OCI-M2 (cell line): ENCODE results near the gene FAM3A.
"Not testable (repeated sequence)": the region's sequence is repeated elsewhere in the genome, so short reads cannot be mapped to it uniquely, and the experiment has no call there.

Experiments
- DNase-seq: peaks from one replicate; lab custom pipeline; 2025; ENCODE audit not compliant: unreplicated experiment; lab: John Stamatoyannopoulos, UW

FAM3A gene

GRCh38 chrX:154505734-154506133, 10.3 kb downstream of the FAM3A start:
- no peak for DNase-seq

- DNase-seq = no peak
These were observed 13.0 kb downstream of the FAM3A start for GRCh38 chrX:154502989-154503388.

DNA sequence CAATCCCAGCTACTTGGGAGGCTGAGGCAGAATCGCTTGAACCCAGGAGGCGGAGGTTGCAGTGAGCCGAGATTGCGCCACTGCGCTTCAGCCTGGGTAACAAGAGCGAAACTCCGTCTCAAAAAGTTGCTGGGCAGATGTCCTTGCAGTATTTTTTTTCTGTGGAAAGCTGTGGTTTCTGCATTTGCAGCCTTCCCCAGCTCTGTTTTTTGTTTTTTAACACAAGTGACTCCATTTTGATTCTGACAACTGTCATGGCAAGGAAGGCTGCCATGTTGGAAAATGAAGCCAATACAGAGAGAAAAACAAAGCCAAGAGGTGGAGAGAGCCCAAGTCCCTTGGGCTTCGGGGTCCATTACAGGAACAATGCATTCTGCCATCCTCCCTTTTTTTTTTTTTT, 13.9 kb downstream of the FAM3A start:
- no peak for DNase-seq

GRCh38 chrX:154501423-154501822, 14.6 kb downstream of the FAM3A start:
- DNase-seq = not testable (repeated sequence)

GRCh38 chrX:154496591-154497137, 19.4 kb downstream of the FAM3A start:
- not testable (repeated sequence) for DNase-seq

GRCh38 chrX:154495472-154495922, 20.5 kb downstream of the FAM3A start:
- DNase-seq = no peak

- no peak for DNase-seq
These were observed 21.3 kb downstream of the FAM3A start for GRCh38 chrX:154494715-154495114.

DNA sequence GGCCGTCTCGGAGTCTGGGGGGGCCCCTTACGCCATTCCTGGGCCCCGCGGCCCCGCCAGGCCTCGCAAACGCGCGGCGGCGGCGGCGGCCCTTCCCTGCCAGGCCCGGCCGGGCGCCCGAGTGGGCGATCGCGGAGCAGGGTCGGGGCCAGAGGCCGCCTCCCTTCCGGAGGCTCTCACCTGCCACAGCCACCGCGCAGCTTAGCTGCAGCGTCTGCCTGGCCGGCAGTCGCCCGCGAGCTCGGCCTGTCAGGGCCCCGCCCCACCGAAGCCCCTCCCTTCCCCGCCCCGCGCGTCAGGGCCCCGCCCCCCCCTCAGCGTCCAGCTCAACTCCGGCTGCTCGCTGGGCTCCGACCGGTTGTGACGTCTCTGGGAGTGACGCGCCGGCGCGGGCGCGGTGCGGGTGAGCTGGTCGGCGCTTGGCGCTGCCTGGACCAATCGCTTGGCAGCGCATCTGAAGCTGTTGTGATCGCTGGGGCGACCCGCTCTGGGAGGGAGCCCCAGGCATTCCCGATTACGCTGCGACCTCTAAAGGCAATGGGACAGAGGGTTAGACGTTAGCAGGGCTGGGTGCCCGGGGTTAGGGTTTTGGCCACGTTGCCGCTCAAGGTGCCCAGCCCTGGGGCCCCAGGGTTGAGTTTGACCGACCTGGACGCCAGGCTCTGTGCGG, 25.5 kb downstream of the FAM3A start, which contains the start of gene SLC10A3:
TSS of gene SLC10A3 (minus strand) at position 216 of the 670 bp plus-strand sequence. CDS start 1,689 bp downstream, outside the sequence.
- peak; percentile 10 for DNase-seq

DNA sequence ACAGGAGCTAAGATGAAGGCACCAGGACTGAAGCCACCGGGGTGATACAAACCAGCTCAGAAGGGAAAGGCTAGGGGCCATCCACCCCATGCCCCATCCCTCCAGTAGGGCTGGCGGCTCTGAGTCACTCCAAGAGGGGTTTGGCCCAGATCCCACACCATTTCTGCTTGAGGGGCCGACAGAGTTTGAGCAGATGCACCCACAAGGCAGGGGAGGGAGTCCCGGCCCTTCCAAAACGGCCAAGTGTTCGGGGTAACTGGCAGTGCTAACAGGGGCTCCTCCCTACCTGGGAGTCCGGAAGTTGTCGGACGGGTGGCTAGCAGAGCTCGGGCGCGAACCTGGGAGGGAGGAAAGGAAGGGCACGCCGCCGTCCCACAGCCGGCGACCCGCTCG, 26.0 kb downstream of the FAM3A start:
- DNase-seq = no peak

DNA sequence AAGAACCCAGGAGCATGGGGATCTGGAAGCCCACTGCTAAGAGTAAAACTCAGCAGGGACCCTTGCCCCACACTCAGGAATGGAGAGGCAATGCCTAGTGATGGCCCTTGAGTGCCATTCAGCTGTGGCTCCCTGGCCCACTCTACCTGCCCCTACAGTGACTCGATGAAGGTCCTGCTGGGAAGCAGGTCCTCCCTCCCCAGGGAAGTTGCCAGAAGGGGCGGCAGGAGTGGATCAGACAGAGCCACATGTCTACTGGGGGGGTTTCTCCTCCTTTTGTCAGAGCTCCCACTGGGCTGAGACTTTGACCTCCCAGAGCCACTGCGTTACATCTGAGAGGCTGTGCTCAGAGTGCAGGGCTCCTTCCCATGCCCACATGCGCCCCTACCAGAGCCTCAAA, 26.9 kb downstream of the FAM3A start:
- DNase-seq = no peak

GRCh38 chrX:154488336-154489075, 27.5 kb downstream of the FAM3A start:
- no peak for DNase-seq

- no peak for DNase-seq
These were observed 28.3 kb downstream of the FAM3A start for GRCh38 chrX:154487518-154488290.

- DNase-seq = no peak
These were observed 29.4 kb downstream of the FAM3A start, which contains the start of gene UBL4A for GRCh38 chrX:154486396-154487207. Gene UBL4A, minus strand, starts transcription at chrX:154486615. Its CDS starts 31 bp downstream, at chrX:154486584.

- no peak for DNase-seq
These were observed 30.0 kb downstream of the FAM3A start for GRCh38 chrX:154486052-154486395.

GRCh38 chrX:154485150-154486051, 30.6 kb downstream of the FAM3A start:
- DNase-seq = no peak

DNA sequence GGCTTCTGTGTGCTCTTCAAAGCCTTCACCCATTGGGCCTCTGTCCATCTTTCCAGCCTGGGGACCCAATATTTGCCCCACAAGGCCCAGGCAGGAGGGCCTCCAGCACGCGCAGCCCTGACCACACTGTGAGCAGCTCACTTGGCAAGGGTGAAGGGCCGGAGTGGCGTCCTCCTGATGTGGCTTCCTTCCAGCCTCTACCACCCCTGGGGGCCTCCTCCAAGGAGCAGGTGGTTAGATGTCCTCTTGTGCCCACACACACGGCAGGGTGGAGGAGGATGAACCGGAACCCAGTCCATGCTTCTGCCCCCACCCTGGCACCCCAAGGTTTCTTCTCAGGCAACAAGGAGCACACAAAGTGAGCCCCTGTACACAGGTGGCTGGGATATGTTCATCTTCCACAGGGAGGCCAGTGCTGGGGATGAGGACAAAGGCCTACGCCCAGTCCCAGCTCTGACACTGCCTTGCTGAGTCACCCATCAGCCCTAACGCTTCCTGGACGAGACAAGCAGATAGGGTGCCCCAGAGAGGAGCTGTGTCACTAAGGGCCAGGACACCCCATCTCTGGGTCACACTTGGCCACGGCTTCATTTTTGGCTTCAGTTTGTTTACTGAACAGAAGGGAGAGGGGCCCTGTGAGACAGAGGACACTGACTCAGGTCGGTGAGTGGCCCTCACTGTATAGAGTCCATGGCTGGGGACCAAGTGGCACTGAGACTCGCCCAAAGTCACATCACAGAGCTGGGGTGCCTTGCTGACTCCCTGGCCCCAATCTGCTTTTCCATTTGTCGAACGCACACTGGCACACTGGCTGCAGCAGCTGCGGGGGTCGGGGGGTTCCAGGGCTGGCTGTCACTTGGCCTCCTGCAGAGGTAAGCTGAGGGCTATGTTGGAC, 31.5 kb downstream of the FAM3A start:
- no peak for DNase-seq

- no peak for DNase-seq
These were observed 32.7 kb downstream of the FAM3A start for GRCh38 chrX:154483325-154483724.

DNA sequence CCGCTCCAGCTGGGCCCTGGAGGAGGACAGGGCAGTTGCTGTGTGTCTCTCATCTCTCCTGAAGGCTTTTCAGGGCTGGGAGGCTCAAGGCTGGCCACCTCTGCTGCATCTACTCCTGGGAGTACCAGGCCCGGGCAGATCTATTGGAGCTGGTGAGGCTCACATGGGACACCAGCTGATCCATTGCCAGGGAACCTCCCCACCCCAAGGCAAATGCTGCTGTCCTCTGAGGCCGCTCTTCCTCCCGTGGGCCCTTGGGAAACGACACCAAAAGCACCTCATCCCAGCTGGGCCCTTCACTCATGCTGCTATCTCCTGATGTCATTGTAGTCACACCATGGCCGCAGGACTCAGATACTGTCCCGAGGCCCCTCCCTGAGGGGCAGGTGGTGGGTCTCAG, 33.2 kb downstream of the FAM3A start:
- DNase-seq = no peak
